C1 segment of cervical spinal cord (tissue), 14 donors: Measurements from ENCODE around the gene DLGAP3.
A peak's percentile ranks its signal among the peaks of the same experiment; 100 is the strongest.
"Not testable (repeated sequence)": the region's sequence is repeated elsewhere in the genome, so short reads cannot be mapped to it uniquely, and the experiment has no call there.

Source experiments
- DNase-seq, 14 donors: peaks; one replicate each; lab custom pipeline; 2025; lab: John Stamatoyannopoulos, UW

The DLGAP3 gene

GRCh38 chr1:34929497-34929852 is at the start of gene DLGAP3:
Gene DLGAP3 (minus strand): TSS chr1:34929650. CDS start chr1:34905383, 24,267 bp downstream.
- peak in 2 of 14 donors; percentile 6 to 59 for DNase-seq

GRCh38 chr1:34978921-34979320 is 49.5 kb upstream of the DLGAP3 start:
- DNase-seq: no peak

- no peak for DNase-seq
Measured at GRCh38 chr1:34977858-34978257, 48.4 kb upstream of the DLGAP3 start.

GRCh38 chr1:34977210-34977471 is 47.7 kb upstream of the DLGAP3 start:
- peak in 1 of 14 donors; percentile 41 for DNase-seq

GRCh38 chr1:34976384-34977209 is 47.1 kb upstream of the DLGAP3 start:
- DNase-seq: no peak

- no peak for DNase-seq
Measured at GRCh38 chr1:34975771-34976170, 46.3 kb upstream of the DLGAP3 start.

- DNase-seq: no peak
Measured at GRCh38 chr1:34975338-34975737, 45.9 kb upstream of the DLGAP3 start.

- DNase-seq: no peak
Measured at GRCh38 chr1:34974626-34975025, 45.2 kb upstream of the DLGAP3 start.

GRCh38 chr1:34973326-34973725 is 43.9 kb upstream of the DLGAP3 start:
- DNase-seq: no peak

- DNase-seq: no peak
Measured at GRCh38 chr1:34970829-34971228, 41.4 kb upstream of the DLGAP3 start.

GRCh38 chr1:34970220-34970735 is 40.8 kb upstream of the DLGAP3 start:
- no peak for DNase-seq

GRCh38 chr1:34968297-34968696 is 38.8 kb upstream of the DLGAP3 start:
- not testable (repeated sequence) for DNase-seq

GRCh38 chr1:34967672-34968071 is 38.2 kb upstream of the DLGAP3 start:
- not testable (repeated sequence) for DNase-seq

- DNase-seq: no peak
Measured at GRCh38 chr1:34965597-34965996, 36.1 kb upstream of the DLGAP3 start.

- no peak for DNase-seq
Measured at GRCh38 chr1:34950428-34950827, 21.0 kb upstream of the DLGAP3 start.

- DNase-seq: not testable (repeated sequence)
Measured at GRCh38 chr1:34948739-34949138, 19.3 kb upstream of the DLGAP3 start.

- not testable (repeated sequence) for DNase-seq
Measured at GRCh38 chr1:34947641-34948314, 18.3 kb upstream of the DLGAP3 start.

- no peak for DNase-seq
Measured at GRCh38 chr1:34946211-34946610, 16.8 kb upstream of the DLGAP3 start.

- DNase-seq: not testable (repeated sequence)
Measured at GRCh38 chr1:34941798-34942197, 12.3 kb upstream of the DLGAP3 start.

GRCh38 chr1:34930702-34931071 is 1.2 kb upstream of the DLGAP3 start:
- no peak for DNase-seq

- peak in 1 of 14 donors; percentile 56 for DNase-seq
Measured at GRCh38 chr1:34929853-34930701, 627 bp upstream of the DLGAP3 start.
